ENCODE data around the gene SYNC.

GRCh38 chr1:32749771-32750170 is 47.2 kb upstream of the SYNC start:
- no peak for TF ChIP-seq CTCF (IDR thresholded peaks at IDR 0.05; ENCODE audit: low read length)
- no peak for TF ChIP-seq EZH2 (IDR thresholded peaks at IDR 0.05; ENCODE audit: borderline replicate concordance, low read length)
